ENCODE measurements around the gene CAMK1D. TPM values are rescaled to one million over a fixed set of nuclear protein-coding genes. Genes with fewer than 3 reads are reported as not detected.
"Not testable (repeated sequence)": the region's sequence is repeated elsewhere in the genome, so short reads cannot be mapped to it uniquely, and the experiment has no call there.

Gene CAMK1D
- total RNA-seq, 1 experiment from 2014 or later = 0.10 TPM

DNA sequence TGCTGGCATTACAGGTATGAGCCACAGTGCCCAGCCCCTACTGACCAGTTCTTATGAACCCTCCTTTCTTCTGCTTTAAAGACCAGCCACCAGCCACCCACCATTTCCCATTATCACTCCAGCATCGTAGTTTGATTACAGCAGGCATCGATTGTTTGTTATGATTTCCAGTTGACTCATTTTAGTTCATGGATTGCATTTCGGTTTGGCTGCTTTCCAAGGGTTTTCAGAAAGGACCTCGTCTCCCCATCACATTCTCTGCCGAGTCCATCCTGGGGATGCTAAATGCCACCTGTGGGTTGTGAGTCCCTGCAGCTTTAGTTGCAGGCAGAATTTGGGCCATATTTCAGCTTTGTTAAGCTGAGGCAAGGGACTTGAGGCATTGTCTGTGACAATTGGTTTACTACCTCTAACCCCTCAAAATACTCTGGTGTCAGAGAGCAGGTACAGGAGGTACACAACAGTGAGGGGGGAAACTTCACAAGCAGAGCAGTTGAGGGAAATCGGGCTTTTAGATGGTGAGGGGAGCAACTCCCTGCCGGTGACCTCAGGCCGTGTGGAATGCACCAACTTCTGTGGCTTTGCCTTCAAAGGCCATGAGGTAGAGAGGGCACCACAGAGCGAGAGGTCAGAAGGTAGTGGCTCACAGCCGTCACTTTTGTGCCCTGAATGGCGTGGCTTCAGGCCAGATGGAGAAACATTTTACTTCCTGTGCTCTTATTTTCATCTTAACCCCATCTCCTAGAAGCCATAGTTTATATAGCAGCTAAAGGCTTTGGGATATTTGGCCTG, 448.3 kb downstream of the CAMK1D start:
- in situ Hi-C loops (cut with HindIII; ENCODE audit: low sequenced_read_pairs) = no loop called here
- no peak for DNase-seq (ENCODE audit: low spot score)

DNA sequence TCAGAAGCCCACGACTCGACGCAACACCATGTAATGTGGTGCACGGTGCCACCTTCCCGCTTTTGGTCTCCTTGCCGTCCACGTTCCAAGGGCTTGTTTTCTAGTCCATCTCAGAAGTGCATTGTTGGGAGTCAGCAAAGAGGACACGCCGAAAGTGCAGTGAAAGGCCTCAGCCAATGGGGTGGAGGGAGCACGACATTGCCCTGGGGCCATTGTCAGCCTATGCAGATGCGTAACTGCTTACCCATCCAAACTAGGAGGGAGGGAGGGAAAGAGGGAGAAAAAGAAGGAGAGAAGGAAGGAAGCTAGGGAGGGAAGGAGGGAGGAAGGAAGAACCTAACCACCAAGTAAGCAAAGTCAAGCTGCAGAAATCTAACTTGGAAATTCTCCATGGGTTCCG, 449.8 kb downstream of the CAMK1D start:
- in situ Hi-C loops (cut with HindIII; ENCODE audit: low sequenced_read_pairs) = no loop called here

DNA sequence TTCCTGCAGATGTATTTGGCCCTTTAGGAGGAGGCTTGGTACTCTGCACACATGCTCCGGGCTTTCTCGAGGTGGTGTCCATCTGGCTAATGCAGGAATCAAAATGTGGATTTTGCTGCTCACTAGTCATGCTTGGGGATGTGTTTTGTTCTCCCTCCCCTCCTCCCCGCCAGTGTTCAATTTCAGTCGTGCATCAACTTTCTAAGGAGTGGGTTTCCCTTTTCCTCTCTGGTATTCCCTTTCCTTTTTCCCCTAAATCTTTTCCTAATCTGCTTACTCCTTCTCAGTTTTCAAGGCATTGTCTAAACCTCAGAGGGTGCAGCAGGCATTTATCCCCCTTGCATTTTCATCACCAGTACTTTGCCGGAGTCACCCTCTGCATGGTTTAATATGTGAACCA, 450.4 kb downstream of the CAMK1D start:
- no peak for DNase-seq (ENCODE audit: low spot score)
- in situ Hi-C loops (cut with HindIII; ENCODE audit: low sequenced_read_pairs) = no loop called here

More for the DNA sequence above, 449.8 kb downstream of the CAMK1D start:
- DNase-seq (ENCODE audit: low spot score) = no peak

DNA sequence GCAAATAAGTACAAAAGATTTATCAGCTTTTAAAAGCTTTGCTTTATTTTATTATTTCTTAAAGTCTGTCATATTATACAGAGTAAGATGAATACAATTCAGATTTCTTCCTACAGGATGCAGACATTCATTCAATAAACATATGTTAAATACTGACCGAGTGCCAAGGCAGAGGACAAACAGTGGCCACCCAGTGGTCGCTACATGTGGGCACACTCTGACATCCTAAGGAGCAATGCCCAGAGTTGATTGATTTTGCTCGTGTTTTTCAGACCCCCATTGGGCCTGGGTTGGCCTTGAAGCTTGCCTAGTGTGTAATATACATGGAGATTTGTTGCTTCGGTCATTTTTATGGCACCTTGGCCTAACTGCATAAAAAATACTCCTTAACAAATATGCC, 451.0 kb downstream of the CAMK1D start:
- no peak for DNase-seq (ENCODE audit: low spot score)
- in situ Hi-C loops (cut with HindIII; ENCODE audit: low sequenced_read_pairs) = no loop called here

DNA sequence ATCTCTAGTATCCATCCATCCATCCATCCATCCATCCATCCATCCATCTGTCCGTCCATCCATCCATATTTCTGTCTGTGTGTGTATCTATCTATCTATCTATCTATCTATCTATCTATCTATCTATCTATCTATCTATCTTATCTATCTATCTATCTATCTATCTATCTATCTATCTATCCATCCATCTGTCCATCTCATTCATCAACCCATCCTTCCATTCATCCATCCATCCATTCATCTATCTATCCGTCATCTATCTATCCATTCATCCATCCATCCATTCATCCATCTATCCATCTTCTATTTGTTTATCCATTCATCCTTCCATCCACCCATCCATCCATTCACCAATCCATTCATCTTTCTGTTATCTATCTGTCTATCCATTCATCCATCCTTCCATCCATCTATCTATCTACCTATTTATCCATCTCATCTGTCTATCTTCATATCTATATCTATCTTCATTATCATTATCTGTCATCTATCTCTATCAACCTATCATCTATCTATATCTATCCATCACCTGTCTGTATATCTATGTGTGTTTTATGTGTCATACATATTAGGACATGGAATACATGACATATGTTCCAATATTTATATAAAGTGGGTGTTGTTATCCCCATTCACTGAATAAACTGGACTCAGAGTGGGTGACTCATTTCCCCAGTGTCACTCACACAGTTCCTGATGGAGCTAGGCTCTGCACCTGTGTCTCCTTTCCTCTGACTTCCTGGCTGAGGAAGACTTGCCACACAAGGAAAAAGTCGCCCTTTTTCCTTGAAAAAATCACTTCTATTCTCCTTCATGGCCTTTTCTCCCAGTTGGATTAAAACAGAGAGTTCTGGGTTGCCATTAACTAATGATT, 452.1 kb downstream of the CAMK1D start:
- in situ Hi-C loops (cut with HindIII; ENCODE audit: low sequenced_read_pairs) = no loop called here
- DNase-seq (ENCODE audit: low spot score) = no peak

DNA sequence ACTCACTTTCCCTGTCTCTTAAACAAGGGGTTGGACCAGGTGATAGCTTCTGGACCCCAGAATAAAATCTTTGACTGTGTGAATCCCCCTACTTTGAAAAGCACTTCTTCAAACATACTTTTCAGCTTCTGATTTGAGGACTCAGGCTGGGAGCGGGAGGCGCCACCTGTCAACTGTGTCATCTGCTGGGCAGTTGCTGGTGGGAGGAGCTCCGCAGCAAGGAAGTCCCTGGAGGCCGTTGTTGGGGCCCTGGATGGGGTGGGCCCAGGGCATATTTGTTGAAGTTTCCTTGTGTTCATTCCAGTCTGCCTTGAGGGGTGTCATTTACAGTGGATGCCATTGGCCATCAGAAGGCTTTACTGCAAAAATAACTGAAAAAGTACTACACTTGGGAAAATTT, 454.4 kb downstream of the CAMK1D start:
- no peak for DNase-seq (ENCODE audit: low spot score)
- in situ Hi-C loops (cut with HindIII; ENCODE audit: low sequenced_read_pairs) = no loop called here

DNA sequence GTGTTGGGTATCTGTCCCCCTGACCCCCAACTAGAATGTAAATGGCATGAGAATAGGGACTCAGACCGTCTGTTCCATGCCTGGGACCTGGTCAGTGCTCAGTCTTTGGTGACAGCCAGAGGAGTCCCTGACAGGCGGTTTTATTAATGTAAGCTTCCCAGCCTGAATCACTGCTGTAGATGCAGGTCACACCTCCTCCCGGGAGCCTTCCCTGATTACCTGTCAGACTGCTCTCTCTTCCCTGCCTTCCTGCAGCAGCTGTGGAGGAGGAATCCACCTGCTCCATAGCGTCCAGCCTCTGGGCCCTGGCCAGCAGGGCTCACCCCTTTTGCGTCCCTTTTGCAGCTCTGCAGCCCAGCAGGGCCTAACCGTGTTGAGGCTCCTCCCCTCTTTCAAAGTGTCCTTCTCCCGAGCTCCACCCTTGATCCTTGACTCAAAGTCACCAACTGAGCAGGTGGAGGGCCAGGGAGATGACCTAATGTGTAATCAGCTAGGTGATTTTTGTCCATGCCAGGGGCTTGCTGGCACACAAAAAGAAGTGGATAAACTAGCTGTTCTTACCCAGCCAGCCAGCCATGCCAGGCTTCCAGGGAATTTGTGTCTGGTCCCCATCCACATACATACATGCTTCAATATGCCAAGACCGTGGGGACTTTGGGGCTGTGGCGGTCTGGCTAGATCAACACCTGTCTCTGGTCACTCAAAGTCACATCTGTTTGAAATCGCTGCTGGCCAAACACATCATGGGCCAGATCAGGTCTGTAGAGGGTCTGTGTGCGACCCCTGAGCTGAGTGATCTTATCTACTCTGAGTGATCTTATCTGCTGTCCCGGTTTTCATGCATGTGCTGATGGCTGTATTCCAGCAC, 457.1 kb downstream of the CAMK1D start:
- peak; percentile 36 for DNase-seq (ENCODE audit: low spot score)
- in situ Hi-C loops (cut with HindIII; ENCODE audit: low sequenced_read_pairs) = no loop called here

DNA sequence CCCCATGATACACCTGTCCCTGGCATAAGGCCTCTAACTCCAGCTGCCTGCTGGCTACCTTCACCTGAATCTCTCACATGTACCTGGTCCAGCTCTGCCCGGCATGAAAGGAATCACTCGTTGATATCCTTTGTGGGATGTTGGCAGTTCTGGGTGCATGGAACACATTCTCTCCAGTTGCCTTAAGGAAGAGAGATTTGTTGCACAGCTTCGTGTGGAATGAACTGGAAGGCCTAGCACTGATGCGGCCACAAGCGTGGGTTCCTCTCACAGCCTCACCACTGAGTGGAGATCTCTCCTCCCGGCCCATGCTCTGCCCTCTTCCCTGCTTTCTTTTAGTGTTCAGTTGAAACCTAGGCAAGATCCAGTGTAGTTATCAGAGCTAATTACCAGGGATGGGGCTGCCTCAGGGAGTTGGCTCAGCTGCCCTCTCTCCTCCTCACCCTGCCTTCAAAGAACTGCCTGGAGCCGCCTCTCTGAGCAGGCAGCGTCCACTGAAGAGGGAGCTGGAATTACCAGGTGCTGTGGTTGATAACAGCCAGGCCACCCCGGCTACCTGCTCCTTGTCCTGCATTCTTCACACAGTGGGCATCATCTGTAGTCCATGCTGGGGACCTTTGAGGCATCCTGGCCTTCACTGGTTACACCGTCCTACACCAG, 457.9 kb downstream of the CAMK1D start:
- in situ Hi-C loops (cut with HindIII; ENCODE audit: low sequenced_read_pairs) = no loop called here
- DNase-seq (ENCODE audit: low spot score) = peak; percentile 52

DNA sequence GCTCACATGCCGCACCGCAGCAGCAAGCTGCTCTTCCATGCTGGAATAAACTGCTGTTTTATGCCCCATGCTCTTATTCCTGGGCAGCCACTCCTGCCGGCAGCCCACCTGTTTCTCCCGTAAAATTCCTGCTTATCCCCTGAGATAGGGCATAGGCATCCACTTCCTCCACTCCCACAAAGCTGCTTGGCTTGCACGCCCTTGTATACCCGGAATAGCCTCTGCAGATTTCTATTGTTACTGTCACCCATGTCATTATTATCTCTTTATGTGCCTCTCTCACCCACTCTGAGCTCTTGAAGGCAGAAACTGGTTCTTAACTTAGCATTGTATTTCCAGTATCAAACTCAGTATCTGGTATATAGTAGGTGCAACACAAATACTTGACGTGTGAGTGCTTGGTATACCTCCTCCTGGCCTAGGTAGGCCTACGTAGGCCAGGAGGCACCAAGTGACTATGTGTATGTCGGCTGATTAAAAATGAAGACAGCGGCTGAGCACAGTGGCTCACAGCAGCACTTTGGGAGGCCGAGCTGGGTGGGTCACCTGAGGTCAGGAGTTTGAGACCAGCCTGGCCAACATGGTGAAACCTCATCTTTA, 458.8 kb downstream of the CAMK1D start:
- no peak for DNase-seq (ENCODE audit: low spot score)
- in situ Hi-C loops (cut with HindIII; ENCODE audit: low sequenced_read_pairs) = no loop called here

DNA sequence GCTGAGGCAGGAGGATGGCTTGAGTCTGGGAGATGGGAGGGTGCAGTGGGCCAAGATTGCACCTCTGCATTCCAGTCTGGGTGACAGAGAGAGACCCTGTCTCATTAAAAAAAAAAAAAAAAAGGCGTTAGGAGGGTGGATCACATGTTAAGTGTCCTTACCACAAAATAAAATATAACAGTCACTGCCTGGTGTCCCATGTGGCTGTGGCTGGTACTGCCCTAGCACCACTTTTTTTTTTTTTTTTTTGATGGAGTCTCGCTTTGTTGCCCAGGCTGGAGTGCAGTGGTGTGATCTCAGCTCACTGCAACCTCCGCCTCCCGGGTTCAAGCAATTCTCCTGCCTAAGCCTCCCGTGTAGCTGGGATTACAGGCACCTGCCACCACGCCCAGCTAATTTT, 460.7 kb downstream of the CAMK1D start:
- in situ Hi-C loops (cut with HindIII; ENCODE audit: low sequenced_read_pairs); DNase-seq (ENCODE audit: low spot score): not testable (repeated sequence)

DNA sequence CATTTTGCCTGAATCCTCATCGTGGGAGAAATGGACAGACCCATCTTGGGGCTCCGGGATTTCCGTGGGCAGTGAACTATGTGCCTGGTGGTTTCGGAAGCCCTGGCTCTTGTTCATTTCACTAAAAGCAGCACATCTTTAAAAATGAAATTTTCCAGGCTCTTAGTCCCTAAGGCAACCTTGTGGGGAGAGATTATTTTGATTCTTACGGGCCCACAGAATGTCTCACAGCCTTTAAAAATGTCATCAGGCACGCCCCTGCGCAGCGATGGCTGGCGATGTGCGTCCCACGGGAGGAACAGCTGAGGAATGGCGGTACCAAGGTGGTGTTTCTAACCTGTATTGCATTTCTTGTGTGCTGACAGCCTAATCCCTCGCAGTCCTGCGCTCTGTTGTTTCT, 462.5 kb downstream of the CAMK1D start:
- no peak for DNase-seq (ENCODE audit: low spot score)
- in situ Hi-C loops (cut with HindIII; ENCODE audit: low sequenced_read_pairs) = no loop called here

DNA sequence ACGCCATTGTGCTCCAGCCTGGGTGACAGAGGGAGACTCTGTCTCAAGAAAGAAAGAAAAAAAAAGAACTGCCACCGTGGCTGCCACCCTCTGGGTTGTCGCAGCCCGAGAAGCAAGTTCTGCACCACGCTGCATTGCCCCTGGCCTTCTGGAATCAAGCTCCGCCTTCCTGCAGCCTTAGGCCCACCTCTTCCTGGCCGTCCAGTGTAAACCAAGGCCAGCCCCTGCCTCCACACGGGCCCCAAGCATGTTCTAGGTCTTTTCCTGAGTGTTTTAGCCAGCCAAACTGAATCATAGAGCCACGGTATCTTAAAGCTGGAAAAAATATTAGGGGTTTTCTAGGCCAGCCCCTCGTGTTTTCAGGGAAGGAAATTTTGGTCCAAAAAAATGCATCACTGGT, 463.2 kb downstream of the CAMK1D start:
- in situ Hi-C loops (cut with HindIII; ENCODE audit: low sequenced_read_pairs) = no loop called here
- no peak for DNase-seq (ENCODE audit: low spot score)

DNA sequence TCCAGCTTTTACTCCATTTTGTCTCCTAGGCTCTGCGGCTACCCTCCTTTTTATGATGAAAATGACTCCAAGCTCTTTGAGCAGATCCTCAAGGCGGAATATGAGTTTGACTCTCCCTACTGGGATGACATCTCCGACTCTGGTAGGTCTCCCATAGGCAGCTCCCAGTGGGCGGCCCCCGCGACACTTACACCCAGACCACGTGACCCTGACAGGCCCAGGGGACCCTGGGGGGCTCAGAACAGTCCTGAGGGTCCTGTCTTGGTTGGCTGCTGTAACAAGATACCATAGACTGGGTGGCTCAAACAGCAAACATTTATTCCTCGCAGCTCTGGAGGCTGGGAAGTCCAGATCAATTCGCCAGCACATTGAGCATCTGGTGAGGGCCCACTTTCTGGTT, 464.8 kb downstream of the CAMK1D start:
- no peak for DNase-seq (ENCODE audit: low spot score)
- in situ Hi-C loops (cut with HindIII; ENCODE audit: low sequenced_read_pairs) = no loop called here

DNA sequence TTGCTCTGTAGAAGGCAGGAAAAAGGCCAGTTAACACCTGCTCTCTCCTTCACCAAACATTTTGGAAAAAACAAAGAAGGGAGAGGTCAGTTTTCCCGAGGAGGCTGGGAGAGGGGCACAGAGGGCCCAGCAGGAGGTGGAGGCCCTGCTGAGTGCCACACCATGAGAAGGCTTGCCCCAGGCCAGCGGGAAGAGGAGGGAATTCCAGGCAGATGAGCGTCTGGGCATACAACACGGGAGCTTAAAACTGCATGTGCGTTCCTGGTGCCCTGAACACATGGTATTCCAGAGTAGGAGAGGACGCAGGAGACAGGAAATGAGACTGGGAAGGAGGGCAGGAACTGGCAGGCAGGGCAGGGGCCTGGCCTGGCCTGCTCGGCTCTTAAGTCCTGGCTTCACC, 469.7 kb downstream of the CAMK1D start:
- DNase-seq (ENCODE audit: low spot score) = no peak
- in situ Hi-C loops (cut with HindIII; ENCODE audit: low sequenced_read_pairs) = no loop called here

DNA sequence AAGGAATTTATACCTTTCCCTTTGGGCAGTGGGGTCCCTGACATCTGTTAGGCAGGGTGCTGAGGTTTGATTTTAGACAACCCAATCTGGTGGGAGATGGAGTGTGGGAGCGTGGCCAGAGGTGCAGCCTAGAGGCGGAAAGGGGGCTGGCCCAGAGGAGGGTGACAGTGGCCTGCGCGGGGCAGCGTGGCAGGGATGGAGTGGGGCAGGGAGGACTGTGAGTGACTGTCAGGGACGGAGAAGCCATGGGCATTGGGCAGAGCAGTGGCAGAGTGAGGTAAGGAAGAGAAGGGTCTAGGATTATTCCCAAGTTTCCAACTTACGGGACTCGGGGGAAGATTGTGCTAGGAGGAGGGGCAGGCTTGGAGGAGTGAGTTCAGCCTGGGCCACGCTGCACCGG, 470.3 kb downstream of the CAMK1D start:
- no peak for DNase-seq (ENCODE audit: low spot score)
- in situ Hi-C loops (cut with HindIII; ENCODE audit: low sequenced_read_pairs) = no loop called here

DNA sequence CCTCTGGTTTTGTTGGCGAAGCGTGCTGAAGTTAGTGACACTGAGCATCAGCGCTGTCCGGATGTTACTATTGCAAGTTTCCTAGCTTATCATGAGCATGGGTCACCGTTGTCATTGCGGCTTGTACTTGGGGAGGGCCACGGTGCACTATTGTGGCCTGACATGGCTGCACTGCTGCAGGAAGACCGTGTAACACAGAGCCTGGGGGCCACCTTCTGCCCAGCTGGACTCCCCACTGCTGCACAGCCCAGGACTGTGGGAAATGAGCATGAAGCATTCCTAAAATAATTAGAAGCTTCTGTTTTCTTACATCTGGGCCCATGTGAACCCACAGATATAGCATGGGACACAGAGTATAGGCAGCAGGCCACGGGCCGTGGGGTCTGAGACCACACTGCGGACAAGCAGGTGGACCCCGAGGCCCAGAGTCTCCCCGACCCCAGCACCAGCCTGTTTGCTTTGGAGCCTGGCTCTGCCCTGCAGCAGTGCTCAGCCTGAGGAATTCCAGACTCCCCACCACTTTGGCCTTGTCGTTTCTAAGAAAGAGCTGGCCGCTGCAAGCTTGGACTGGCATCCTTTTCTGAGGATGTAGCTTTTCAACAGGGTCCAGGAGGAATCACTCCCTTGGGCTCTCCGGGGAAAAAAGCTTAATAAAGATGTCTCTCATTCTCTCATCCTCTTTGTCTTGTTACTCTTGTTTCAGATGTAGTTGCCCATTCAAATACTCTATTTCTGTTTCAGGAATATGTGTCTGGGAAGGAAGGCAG, 473.0 kb downstream of the CAMK1D start:
- no peak for DNase-seq (ENCODE audit: low spot score)
- in situ Hi-C loops (cut with HindIII; ENCODE audit: low sequenced_read_pairs) = no loop called here

DNA sequence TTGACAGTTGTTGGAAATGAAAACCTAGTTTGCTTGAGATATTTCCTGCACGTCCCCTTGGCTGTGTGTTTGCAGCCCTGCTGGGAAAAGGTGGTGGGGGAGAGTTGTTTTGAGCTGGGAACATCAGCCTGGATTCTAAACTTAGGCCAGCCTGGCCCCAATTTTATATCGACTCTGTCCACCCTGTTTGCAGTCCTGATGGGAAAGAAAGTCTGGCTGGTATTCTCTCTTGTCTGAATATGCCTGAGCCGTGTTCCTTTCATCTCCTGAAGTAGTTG, 473.5 kb downstream of the CAMK1D start:
- no peak for DNase-seq (ENCODE audit: low spot score)
- in situ Hi-C loops (cut with HindIII; ENCODE audit: low sequenced_read_pairs) = no loop called here

DNA sequence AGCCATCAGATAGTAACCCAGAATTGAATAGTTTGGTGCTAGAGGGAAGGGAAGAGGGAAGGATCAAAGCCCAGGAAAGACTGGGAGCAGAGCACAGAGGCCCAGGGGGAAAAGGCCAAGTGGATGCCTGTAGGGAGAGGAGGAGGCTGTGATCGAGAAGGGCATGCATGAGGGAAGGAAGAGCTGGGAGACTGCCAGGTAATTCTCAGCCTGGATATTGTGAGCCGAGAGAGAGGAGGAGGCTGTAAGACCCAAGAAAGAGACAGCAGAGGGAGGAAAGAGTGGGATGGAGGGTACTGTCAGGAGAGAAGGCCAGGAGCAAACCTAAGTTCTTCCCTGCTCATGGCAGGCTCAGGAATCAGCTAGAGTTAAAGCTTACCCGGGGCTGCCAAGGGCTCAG, 474.0 kb downstream of the CAMK1D start:
- DNase-seq (ENCODE audit: low spot score) = no peak
- in situ Hi-C loops (cut with HindIII; ENCODE audit: low sequenced_read_pairs) = no loop called here
